Activated T-helper 1 cell treated with Interleukin-2 at 50 U/mL for 16 hours (primary cell): ENCODE data around the gene EDNRA.
"Not testable (repeated sequence)": the region's sequence is repeated elsewhere in the genome, so short reads cannot be mapped to it uniquely, and the experiment has no call there.

Experiments
- DNase-seq: peaks from one replicate; pipeline ENCODE4 v3.0.0-alpha.2; 2020; ENCODE audit warnings: low read depth

EDNRA gene

GRCh38 chr4:147480891-147481576 lies at the start of gene EDNRA:
EDNRA (plus strand) TSS chr4:147481097; CDS start chr4:147485682, 4,585 bp downstream.
- no peak for DNase-seq

- not testable (repeated sequence) for DNase-seq
Measured at GRCh38 chr4:147434370-147434769, 46.5 kb upstream of the EDNRA start.

DNA sequence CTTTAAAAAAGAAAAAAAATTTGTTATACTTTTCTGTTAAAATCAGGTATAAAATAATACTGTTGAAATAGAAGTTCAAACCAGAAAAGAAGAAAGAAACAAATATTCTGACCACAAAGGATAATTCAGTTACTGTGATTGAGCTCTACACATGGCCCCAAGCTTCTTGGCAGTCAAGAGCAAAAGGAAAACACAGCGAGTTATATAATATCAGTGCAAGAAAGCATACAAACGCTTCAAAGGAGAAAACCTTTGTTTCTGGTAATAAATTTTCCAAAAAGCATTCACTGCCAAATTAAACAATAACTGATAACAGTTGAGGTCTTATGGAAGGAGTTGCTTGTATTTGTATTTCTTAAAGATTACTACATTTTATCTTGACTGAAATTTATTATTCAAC lies 40.5 kb upstream of the EDNRA start:
- DNase-seq: no peak

GRCh38 chr4:147447786-147448185 lies 33.1 kb upstream of the EDNRA start:
- DNase-seq: no peak

DNA sequence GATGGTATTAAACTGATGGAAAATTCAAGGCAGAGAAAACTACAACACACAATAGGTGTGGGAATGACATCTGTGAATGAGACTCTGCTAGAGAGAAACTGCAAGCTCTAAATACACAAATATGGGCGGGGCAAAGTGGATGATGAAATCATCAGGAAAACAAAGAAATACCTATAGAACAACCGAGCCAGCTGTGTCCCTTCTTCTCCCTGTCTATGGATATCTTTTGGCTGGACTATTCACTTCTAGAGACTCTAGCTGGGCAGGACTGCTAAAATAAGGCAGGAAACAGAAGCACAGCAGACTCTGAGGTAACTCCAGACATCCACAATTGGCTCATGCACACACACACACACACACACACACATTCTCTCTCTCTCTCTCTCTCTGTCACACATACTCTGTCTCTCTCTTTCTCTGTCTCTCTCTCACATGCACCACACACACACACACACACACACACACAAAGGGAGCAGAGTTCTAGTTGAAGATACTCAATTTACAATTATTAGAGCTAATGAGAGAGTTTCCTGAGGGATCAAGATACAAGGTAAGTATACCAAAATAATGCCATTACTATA lies 27.2 kb upstream of the EDNRA start:
- DNase-seq: no peak

DNA sequence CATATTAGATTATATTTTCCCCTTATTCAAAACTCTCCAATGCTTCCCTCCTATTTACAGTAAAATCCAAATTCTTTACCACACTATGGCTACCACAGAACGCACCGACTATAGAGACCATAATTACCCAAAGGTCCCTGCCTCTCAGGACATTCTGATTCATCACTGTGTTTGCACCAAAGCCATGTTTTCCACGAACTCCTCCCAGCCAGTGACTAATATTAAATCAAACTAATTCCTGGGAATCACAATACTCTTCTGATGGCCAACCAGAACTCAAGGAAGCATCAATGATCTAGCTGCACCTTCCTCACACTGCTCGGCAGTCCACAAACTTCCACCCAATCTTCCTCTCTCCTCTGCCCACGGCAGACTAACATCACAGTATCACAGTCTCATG lies 24.2 kb upstream of the EDNRA start:
- DNase-seq: no peak

DNA sequence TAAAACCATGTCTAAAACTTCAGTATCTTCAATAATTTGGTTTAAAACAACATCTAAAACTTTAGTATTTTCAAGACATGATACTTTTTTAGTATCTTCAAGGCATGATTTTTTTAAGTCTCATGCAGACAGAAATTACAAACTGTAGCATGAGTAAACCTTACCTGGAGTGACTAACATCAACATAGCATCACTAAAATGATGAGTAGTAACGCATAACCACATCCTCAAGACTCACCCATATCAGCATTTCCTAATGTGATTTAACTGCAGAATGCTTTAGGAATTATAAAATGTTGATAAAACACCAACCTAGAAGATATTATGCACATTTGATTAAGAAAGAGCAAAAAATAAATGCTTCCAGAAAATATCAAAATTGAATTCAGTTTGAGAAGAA lies 19.7 kb upstream of the EDNRA start:
- DNase-seq: no peak

DNA sequence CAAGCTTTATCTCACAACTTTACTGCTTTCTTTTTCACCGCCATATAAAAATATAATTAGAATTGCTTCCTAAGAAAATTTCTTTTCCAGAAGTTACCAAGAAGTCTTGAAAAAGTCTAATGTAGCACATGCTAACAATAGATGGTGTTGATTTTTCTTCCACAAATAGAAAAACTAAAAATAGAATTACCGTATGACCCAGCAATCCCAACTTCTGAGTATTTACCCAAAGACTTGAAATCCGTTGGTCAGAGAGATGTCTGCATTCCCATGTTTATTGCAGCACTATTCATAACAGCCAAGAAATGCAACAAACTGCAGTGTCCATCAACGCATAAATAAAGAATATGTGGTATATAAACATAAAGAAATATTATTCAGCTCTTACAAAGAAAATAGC lies 17.8 kb upstream of the EDNRA start:
- DNase-seq: no peak

- no peak for DNase-seq
Measured at GRCh38 chr4:147465461-147465860, 15.4 kb upstream of the EDNRA start.

GRCh38 chr4:147477439-147477838 lies 3.5 kb upstream of the EDNRA start:
- no peak for DNase-seq

DNA sequence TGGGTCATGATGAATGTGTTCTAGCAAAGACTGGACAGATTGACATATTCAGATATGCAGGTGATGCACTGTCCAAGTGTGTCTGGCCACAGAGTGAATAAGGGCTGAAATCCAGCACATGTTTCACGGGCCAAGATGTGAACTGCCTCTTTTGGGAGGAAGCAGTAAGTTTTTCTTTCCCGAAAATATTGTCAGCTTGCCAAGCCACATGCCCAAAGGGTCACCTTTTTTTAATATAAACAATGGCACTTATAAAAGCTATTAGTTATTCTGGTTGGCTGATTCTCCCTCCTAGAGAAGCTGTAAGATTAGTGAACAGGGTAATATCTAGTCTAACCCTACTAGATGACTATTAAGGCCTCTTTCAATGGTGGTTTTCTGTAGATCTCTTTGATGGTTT lies 1.5 kb upstream of the EDNRA start:
- DNase-seq: no peak

DNA sequence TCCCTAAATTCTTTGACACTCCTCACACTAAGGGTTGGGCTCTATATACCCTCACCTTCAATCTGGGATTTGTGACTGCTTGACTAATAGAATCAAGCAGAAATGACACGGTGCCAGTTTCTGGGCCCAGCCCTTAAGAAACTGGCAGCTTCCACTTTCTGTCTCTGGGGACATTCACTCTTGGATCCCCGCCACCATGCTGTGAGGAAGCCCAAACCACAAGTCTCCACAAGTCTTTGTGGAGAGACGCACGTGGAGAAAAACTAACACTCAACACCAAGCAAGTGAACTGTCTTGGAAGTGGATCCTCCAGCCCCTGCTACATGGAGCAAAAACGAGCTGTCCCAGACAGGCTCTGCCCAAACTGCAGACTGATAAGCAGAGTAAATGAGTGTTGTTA lies 1.1 kb upstream of the EDNRA start:
- DNase-seq: no peak

DNA sequence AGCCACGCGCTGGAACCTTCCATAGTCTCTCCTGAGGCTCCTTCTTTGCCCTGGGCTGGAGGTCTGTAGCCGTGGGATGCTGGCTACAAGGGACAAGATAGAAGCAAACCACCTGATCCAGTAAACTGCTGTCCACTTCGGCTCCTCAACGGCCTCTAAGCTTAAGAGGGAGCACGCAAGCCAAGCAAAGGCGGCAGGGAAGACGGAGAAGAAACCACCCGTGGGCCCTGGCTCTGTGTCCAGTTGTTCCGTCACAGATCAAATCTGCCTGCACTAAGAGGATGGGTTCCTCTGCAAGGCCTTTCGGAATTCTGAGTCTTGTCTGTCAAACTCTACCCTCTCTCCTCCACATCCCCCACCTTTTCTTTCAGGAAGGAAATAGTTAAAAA lies 401 bp upstream of the EDNRA start:
- DNase-seq: no peak

DNA sequence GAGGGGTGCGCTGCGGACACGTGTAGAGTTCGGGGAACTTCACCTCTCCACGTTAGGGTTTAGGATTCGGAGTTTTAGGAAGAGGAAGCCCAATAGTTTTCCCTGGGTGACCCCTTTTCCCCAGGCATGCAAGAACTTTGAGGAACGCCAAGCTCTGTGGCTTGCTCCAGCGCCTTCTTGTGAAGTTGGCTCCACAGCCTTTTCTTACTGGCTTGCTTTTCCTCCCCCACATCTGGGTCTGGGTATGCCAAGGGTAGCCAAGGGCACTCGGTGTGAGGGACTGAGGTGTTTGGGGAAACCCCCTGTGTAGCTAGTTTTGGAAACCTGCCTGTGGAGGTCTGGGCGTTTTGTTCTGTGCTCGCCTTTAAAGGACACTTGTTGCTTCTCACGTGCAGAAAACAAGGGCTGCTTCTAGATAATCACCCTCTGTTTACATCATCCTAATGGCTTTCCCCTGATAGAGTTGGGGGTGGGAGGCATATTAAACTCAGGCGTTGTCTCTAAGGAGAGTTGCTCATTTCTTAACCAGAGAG lies 746 bp downstream of the EDNRA start:
- no peak for DNase-seq

- DNase-seq: no peak
Measured at GRCh38 chr4:147482281-147482680, 1.4 kb downstream of the EDNRA start.

DNA sequence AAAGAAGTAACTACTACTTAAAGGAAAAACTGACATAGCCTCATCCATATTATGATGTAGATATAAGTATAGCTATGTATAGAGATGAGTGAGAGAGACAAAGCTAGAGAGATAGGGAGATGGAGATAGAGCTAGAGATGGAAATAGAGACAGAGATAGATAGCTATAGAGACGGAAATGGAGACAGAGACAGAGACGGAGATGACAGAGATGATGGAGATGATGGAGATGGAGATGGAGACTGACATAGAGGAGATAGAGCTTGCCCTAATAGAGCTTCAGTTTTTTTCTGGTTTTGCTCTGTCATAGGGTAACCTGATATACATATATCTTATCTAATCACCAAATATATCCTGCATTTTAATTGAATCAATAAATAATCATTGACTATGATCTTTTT lies 4.3 kb downstream of the EDNRA start:
- DNase-seq: no peak

DNA sequence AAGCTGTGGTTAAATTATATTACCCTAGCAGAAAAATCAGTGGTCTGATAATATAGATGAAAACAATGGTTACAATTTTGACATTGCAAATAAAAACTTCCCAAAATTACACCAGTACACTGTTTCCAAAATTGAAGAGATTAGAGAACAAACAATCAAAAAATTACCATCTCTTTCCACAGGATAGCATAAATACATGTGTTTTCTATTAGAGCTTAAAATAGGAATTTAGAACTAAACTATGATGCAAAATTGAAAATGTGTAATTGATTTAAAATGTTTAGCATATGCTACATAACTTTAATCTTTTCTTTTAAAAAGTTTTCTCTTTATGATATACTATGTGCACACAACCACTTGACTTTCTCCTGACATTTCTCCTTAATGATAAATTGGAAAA lies 6.7 kb downstream of the EDNRA start:
- no peak for DNase-seq

DNA sequence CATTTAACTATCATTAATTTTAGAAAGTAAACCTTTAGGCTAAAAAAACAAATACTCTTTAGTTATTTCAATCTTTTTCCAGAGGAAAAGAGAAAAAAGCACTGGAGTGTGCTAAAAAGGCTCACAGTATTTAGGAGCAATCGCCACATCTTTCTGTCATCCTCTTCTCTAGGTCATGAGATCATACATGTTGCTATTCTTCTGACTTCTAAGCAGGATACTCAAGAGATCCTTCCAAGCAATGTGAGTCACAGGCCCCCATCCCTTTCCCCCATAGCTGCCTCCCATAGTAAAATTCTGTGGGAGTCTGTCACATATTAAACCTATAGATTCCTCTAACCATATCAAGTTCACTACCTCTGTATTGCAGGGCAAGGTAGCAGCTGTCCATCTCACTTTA lies 7.7 kb downstream of the EDNRA start:
- no peak for DNase-seq

GRCh38 chr4:147491086-147491485 lies 10.2 kb downstream of the EDNRA start:
- no peak for DNase-seq

DNA sequence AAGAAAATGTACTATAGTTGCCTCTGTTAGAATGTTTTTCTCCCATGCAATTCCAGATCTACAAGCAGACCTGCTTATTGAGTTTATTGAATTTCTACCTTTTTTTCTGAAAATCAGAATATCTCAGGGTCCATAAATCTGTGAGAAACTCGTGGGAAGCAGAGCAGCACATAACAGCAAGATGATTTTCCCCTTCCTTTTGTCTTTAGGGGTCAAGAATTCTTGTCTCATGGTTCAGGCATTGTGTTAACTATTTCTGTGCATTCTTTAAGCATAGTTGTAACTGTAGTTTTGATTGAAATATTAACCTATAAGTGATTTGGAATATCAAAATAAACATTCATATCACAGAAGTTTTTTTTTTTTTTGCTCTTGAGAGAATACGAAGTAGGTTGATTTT lies 11.4 kb downstream of the EDNRA start:
- no peak for DNase-seq

DNA sequence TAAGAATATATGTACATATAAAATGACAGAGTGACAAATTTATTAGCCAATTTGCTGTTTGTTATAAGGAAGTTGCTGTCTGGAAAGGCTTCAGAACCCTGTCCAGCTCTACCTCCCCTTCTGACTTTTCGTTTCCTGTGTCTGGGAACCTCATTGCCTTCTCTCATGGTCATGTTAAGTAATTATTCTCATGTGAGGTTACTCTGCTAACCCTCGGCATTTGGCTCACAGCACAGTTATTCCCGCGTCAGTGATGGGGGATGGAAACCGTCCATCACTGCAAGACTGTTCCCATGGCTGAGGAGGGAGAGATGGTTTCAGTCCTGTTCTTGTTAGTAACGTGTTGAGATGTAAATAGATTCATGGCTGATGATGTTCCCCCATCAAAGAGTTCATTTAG lies 11.9 kb downstream of the EDNRA start:
- no peak for DNase-seq

DNA sequence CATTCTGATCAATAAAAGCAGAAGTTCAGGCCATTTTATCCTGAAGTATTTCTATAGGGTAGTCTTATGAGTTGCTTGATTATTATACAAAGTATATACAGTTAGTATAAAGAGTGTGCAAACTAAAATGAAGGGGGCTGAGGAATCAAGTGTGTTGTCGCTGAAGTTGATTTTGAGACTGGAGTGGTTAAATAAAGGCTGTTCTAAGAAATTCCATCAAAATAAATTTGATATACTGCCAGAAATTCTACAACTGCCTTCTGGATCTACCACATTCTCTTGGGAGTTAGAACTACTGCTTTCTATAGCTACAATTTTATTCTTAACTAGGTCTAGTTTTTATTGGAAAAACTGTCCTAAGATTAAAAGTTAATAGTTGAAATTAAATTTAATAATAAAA lies 12.4 kb downstream of the EDNRA start:
- DNase-seq: no peak

- DNase-seq: no peak
Measured at GRCh38 chr4:147494301-147494700, 13.4 kb downstream of the EDNRA start.

DNA sequence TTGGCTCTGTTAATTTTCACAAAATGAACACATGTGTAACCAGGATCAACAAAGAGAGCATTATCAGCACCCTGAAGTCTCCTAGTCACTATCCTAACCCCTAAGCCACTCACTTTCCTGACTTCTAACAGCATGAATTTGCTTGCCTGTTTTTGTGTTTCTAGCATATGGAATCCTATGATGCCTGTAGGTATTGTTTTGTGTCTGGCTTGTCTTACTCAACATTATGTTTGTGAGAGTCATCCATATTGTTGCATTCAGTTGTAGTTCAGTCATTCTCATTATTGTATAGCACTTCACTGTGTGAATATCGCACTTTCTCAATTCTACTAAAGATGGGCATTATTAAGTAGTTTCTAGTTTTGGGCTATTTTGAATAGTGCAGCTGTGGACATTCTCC lies 15.6 kb downstream of the EDNRA start:
- DNase-seq: no peak
